Activated naive CD4-positive, alpha-beta T cell treated with anti-CD3 and anti-CD28 coated beads for 36 hours (primary cell): Measurements from ENCODE around the gene GP1BA. TPM values are rescaled to one million over a fixed set of nuclear protein-coding genes. Genes with fewer than 3 reads are reported as not detected.
A peak's percentile ranks its signal among the peaks of the same experiment; 100 is the strongest.
"Not testable (repeated sequence)": the region's sequence is repeated elsewhere in the genome, so short reads cannot be mapped to it uniquely, and the experiment has no call there.

ENCODE experiments used
- CTCF ChIA-PET: fragments of 350-600 bp; sonication (Branson Sonifier 250); formaldehyde crosslinking; loops from one replicate; lab custom pipeline; 2021; ENCODE audit warnings: antibody characterized with exemption; lab: Charles Lee
- DNase-seq: peaks from one replicate; pipeline ENCODE4 v3.0.0-alpha.2; 2020
- H3K27ac Mint-ChIP-seq: one replicate; pipeline ENCODE4 v1.8.0; 2021; ENCODE audit warnings: mild to moderate bottlenecking, mixed read lengths
- H3K27me3 Mint-ChIP-seq: one replicate; pipeline ENCODE4 v1.8.0; 2021; ENCODE audit warnings: low read depth, mixed read lengths
- H3K36me3 Mint-ChIP-seq: one replicate; pipeline ENCODE4 v1.8.0; 2021; ENCODE audit warnings: low read depth, mixed read lengths
- H3K4me1 Mint-ChIP-seq: one replicate; pipeline ENCODE4 v1.8.0; 2021; ENCODE audit warnings: low read depth, mixed read lengths
- H3K4me3 Mint-ChIP-seq: one replicate; pipeline ENCODE4 v1.8.0; 2021; ENCODE audit warnings: mild to moderate bottlenecking, moderate library complexity, mixed read lengths
- H3K9me3 Mint-ChIP-seq: one replicate; pipeline ENCODE4 v1.8.0; 2021; ENCODE audit warnings: mixed read lengths
- intact Hi-C: fragments of 100-400 bp; cut with micrococcal nuclease; formaldehyde crosslinking; loops from one replicate; pipeline ENCODE4 v1.15.1; 2023
- total RNA-seq, 2 experiments: library from RNA; stranded (reverse); gene quantifications; one replicate each; pipeline ENCODE4 v1.2.3, GENCODE V29; 2021

Gene GP1BA
- total RNA-seq, 2 experiments from 2014 or later: not detected

DNA sequence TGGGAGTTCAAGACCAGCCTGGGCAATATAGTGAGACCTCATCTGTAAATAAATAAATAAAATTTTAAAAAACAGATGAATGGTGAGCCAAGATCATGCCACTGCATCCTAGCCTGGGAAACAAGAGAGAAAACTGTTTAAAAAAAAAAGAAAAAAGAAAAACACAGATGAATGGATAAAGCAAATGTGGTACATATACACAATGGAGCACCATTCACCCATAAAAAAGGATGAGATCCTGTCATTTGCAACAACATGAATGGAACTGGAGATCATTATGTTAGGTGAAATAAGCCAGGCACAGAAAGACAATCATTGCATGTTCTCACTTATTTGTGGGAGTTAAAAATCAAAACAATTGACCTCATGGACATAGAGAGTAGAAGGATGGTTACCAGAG is 25.4 kb upstream of the GP1BA start:
- H3K27ac Mint-ChIP-seq, H3K4me3 Mint-ChIP-seq, H3K9me3 Mint-ChIP-seq, intact Hi-C loops, CTCF ChIA-PET, H3K36me3 Mint-ChIP-seq, DNase-seq, H3K27me3 Mint-ChIP-seq: not testable (repeated sequence)
- H3K4me1 Mint-ChIP-seq: peaks cover 17% of the 10 kb centered on the region

DNA sequence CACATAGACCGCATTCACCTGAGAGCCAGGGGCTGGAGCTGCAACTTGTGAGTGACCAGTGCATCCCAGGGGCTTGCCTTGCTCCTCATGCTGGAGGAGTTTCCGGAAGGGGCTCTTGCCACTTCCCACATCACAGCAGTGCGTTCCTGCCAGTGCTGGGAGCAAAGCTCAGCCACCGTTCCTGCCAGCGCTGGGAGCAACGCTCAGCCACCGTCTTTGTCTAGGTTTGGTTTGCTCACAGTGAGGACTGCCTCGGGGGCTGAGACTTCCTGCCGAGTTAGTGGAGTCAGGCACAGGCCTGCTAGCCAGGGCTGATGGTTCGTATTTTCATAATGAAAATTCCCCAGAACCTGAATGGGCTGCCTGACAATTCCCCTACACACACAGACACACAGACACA is 23.8 kb upstream of the GP1BA start:
- peak; percentile 34 for DNase-seq
- Mint-ChIP-seq H3K4me1 (peaks cover 4% of the 10 kb centered on the region), H3K27ac (no peak overlapping the region), H3K27me3 (no peaks in the 10 kb centered on the region), H3K4me3 (no peak overlapping the region), H3K9me3 (no peaks in the 10 kb centered on the region), H3K36me3 (no peaks in the 10 kb centered on the region)
- CTCF ChIA-PET: interaction anchor here (0.6 to 1.8 kb wide), 8 partner anchors 51 to 262 kb away, joined by 3 to 8 read pairs (median 4); partner anchors contain the start of gene SPAG7
- intact Hi-C loops: loop anchor here (2.0 kb wide), 1 partner anchor 32 kb away; the partner anchor contains the start of genes RNF167 and SLC25A11

DNA sequence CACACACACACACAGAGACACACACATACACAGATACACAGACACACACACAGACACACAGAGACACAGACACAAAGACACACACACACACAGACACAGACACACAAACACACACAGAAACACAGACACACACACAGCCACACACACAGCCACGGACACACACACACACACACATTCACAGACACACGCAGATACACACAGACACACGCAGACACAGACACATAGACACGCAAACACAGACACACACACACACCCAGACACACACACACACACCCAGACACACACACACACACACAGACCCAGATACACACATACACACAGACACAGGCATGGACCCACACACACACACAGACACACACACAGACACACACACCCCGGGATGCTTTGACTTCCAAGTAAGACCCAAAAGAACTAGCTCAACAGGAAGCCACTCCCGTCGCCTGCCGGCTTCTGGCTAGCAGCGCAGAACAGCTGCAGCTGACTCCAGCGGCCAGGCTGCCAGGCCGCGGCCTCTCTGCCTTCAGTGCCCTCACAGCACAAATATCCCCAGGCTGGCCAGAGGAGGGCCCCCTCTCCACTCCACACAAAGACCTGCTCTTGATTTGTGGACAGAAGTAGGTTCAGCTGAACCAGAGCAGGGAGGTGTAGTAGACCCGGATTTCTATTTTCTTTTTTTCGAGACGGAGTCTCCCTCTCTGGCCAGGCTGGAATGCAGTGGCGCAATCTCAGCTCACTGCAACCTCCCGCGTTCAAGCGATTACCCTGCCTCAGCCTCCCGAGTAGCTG is 23.2 kb upstream of the GP1BA start:
- Mint-ChIP-seq H3K4me3 (no peak overlapping the region), H3K9me3 (no peaks in the 10 kb centered on the region), H3K36me3 (no peaks in the 10 kb centered on the region), H3K27me3 (no peaks in the 10 kb centered on the region), H3K4me1 (no peaks in the 10 kb centered on the region), H3K27ac (no peak overlapping the region)
- intact Hi-C loops: loop anchor here (1.0 to 2.0 kb wide), 5 partner anchors 32 to 153 kb away; partner anchors contain the start of genes RNF167, SLC25A11 and SPAG7
- peak; percentile 90 for DNase-seq
- CTCF ChIA-PET: interaction anchor here (0.7 to 1.8 kb wide), 16 partner anchors 9 to 200 kb away, joined by 3 to 15 read pairs (median 3); partner anchors contain the start of genes C17orf107, RNF167, SLC25A11 and SPAG7

DNA sequence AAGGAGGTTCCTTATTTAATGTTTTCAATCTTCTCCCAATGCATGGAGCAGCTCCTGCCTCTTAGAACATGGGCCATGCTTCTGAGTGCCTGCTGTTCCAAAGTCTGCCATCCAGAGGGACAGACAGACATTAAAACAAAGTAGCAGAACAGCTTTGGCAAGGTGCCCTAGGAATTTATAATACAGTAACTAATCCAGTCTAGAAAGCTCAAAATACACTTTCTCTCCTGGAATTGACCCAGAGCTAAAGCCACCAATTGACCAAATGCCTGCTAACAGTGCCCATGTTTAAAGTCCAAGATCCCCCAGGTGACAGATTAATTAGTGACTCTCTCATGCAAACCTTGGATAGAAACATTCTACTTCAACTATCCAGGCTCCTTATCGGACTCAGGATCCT is 18.1 kb upstream of the GP1BA start:
- CTCF ChIA-PET: no interaction called here
- H3K9me3 Mint-ChIP-seq: no peaks in the 10 kb centered on the region
- no peak for DNase-seq
- H3K4me1 Mint-ChIP-seq: no peaks in the 10 kb centered on the region
- intact Hi-C loops: no loop called here
- H3K27ac Mint-ChIP-seq: no peak overlapping the region
- H3K27me3 Mint-ChIP-seq: no peaks in the 10 kb centered on the region
- no peaks in the 10 kb centered on the region for H3K36me3 Mint-ChIP-seq
- no peak overlapping the region for H3K4me3 Mint-ChIP-seq

DNA sequence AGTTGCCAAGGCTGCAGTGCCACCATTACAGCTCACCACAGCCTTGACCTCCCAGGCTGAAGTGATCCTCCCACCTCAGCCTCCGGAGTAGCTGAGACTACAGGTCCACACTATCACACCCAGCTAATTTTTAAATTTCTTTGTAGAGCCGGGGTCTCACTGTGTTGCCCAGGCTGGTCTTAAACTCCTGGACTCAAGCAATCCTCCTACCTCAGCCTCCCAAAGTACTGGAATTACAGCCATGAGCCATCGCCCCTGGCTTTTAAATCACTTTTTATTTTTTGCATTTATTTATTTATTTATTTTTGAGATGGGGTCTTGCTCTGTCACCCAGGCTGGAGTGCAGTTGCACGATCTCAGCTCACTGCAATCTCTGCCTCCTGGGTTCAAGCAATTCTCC is 17.5 kb upstream of the GP1BA start:
- H3K36me3 Mint-ChIP-seq, H3K4me1 Mint-ChIP-seq, H3K27ac Mint-ChIP-seq, CTCF ChIA-PET, intact Hi-C loops, DNase-seq, H3K4me3 Mint-ChIP-seq, H3K27me3 Mint-ChIP-seq, H3K9me3 Mint-ChIP-seq: not testable (repeated sequence)

DNA sequence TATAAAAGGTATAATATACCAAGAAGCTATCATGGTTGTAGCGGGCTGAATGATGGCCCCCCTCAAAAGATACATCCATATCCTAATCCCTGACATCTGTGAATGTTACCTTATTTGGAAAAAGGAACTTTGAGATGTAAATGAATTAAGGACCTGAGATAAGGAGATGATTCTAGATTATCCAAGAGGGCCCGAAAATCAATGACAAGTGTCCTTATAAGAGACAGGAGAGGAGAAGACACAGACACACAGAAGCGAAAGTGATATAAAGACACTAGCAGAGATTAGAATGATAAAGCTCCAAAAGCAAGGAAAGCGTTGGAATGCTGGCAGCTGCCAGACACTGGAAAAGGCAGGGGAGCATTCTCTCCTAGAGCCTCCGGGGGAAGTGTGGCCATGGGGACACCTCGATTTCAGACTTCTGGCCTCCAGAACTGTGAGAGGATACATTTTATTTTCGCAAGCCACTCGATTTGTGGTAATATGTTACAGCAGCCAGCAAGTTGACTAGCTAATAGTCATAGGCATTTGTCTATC is 12.5 kb upstream of the GP1BA start:
- Mint-ChIP-seq H3K9me3 (no peaks in the 10 kb centered on the region), H3K27ac (no peak overlapping the region), H3K27me3 (no peaks in the 10 kb centered on the region), H3K36me3 (no peaks in the 10 kb centered on the region), H3K4me3 (no peak overlapping the region), H3K4me1 (no peaks in the 10 kb centered on the region)
- CTCF ChIA-PET: no interaction called here
- intact Hi-C loops: no loop called here
- DNase-seq: no peak

DNA sequence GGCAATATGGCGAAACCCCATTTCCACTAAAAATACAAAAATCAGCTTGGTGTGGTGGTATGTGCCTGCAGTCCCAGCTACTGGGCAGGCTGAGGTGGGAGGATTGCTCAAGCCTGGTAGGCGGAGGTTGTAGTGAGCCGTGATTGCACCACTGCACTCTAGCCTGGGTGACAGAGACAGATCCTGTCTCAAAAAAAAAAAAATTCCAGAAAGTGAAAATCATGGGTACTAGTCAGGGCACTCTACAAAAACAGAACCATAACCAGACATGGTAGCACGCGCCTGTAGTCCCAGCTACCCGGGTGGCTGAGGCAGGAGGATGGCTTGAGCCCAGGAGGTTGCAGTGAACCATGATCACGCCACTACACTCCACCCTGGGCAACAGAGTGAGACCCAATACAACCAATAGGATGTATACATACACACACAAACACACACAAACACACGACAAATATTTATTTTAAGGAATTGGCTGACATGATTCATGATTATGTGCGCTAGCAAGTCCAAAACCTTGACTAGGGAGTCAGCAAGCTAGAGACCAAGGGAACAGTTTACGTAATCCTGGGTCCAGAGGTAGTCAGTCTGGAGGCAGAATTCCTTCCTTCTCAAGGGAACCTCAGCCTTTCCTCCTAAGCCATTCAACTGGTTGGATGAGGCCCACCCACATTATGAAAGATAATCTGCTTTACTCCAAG is 11.6 kb upstream of the GP1BA start:
- intact Hi-C loops: no loop called here
- no peaks in the 10 kb centered on the region for H3K27me3 Mint-ChIP-seq

DNA sequence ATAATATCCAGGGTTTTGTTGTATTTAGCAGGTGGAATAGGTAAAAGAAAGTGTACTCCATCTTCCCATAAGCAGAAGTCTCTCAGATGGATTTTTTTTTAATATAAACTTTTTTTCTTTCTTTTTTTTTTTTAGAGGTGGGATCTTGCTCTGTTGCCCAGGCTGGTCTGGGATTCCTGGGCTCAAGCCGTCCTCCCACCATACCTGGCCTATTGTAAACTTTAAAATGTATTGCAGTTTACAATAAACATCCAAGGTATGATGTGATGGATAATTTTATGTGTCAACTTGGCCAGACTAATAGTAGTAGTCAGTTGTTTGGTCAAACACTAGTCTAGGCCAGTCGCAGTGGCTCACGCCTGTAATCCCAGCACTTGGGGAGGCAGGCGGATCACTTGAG is 10.8 kb upstream of the GP1BA start:
- H3K4me1 Mint-ChIP-seq: no peaks in the 10 kb centered on the region
- no peaks in the 10 kb centered on the region for H3K27me3 Mint-ChIP-seq
- H3K4me3 Mint-ChIP-seq: no peak overlapping the region
- no peaks in the 10 kb centered on the region for H3K36me3 Mint-ChIP-seq
- intact Hi-C loops: no loop called here
- no peak for DNase-seq
- H3K9me3 Mint-ChIP-seq: no peaks in the 10 kb centered on the region
- no peak overlapping the region for H3K27ac Mint-ChIP-seq
- CTCF ChIA-PET: no interaction called here

More for the DNA sequence above, 11.6 kb upstream of the GP1BA start:
- no peaks in the 10 kb centered on the region for H3K4me1 Mint-ChIP-seq
- no peaks in the 10 kb centered on the region for H3K9me3 Mint-ChIP-seq
- no peaks in the 10 kb centered on the region for H3K36me3 Mint-ChIP-seq
- no peak for DNase-seq
- CTCF ChIA-PET: no interaction called here
- no peak overlapping the region for H3K4me3 Mint-ChIP-seq
- no peak overlapping the region for H3K27ac Mint-ChIP-seq

DNA sequence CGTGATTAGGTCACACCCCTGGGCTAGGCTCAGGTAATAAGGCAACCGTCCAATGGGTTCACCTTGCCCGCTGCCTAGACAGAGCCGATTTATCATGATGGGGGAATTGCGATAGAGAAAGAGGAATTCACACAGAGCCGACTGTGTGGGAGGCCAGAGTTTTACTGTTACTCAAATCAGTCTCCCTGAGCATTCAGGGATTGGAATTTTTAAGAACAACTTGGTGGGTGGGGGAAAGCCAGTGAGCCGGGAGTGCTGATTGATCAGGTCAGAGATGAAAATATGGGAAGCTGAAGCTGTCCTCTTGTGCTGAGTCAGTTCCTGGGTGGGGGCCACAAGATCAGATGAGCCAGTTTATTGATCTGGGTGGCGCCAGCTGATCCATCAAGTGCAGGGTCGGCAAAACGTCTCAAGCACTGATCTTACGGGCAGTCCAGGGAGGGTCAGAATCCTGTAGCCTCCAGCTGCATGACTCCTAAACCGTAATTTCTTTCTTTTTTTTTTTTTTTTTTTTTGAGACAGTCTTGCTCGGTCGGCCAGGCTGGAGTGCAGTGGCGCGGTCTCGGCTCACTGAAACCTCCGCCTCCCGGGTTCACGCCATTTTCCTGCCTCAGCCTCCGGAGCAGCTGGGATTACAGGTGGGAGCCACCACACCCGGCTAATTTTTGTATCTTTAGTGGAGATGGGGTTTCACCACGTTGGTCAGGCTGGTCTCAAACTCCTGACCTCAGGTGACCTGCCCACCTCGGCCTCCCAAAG is 5.3 kb upstream of the GP1BA start:
- H3K4me3 Mint-ChIP-seq, H3K27ac Mint-ChIP-seq: not testable (repeated sequence)
- CTCF ChIA-PET: interaction anchor here (0.7 kb wide), 1 partner anchor 86 kb away, joined by 5 read pairs; no protein-coding TSS in a partner anchor

DNA sequence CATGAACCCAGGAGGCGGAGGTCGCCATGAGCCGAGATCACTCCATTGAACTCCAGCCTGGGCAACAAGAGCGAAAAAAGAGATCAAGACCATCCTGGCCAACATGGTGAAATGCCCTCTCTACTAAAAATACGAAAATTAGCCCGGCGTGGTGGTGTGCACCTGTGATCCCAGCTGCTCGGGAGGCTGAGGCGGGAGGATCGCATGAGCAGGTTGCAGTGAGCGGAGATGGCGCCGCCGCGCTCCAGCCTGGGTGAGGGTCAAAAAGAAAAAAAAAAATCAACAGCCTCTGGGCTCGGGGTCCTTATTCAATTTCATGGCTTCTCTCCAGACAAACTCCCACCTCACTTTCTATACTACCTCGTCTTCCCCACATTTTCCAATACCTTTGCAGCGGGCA is 3.2 kb upstream of the GP1BA start:
- intact Hi-C loops: no loop called here
- Mint-ChIP-seq H3K4me1 (peaks cover 6% of the 10 kb centered on the region), H3K4me3 (no peak overlapping the region), H3K9me3 (no peaks in the 10 kb centered on the region), H3K36me3 (peaks cover 3% of the 10 kb centered on the region), H3K27ac (no peak overlapping the region), H3K27me3 (peaks cover 1% of the 10 kb centered on the region)
- CTCF ChIA-PET: no interaction called here
- no peak for DNase-seq

More for the DNA sequence above, 5.3 kb upstream of the GP1BA start:
- H3K4me1 Mint-ChIP-seq, H3K27me3 Mint-ChIP-seq, intact Hi-C loops, H3K36me3 Mint-ChIP-seq, DNase-seq, H3K9me3 Mint-ChIP-seq: not testable (repeated sequence)

DNA sequence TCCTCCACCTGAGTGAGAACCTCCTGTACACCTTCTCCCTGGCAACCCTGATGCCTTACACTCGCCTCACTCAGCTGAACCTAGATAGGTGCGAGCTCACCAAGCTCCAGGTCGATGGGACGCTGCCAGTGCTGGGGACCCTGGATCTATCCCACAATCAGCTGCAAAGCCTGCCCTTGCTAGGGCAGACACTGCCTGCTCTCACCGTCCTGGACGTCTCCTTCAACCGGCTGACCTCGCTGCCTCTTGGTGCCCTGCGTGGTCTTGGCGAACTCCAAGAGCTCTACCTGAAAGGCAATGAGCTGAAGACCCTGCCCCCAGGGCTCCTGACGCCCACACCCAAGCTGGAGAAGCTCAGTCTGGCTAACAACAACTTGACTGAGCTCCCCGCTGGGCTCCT is 679 bp downstream of the GP1BA start:
- no peaks in the 10 kb centered on the region for H3K9me3 Mint-ChIP-seq
- intact Hi-C loops: no loop called here
- no peak overlapping the region for H3K27ac Mint-ChIP-seq
- H3K36me3 Mint-ChIP-seq: peaks cover 13% of the 10 kb centered on the region
- CTCF ChIA-PET: no interaction called here
- peaks cover 2% of the 10 kb centered on the region for H3K27me3 Mint-ChIP-seq
- DNase-seq: no peak
- H3K4me3 Mint-ChIP-seq: no peak overlapping the region
- peaks cover 18% of the 10 kb centered on the region for H3K4me1 Mint-ChIP-seq

DNA sequence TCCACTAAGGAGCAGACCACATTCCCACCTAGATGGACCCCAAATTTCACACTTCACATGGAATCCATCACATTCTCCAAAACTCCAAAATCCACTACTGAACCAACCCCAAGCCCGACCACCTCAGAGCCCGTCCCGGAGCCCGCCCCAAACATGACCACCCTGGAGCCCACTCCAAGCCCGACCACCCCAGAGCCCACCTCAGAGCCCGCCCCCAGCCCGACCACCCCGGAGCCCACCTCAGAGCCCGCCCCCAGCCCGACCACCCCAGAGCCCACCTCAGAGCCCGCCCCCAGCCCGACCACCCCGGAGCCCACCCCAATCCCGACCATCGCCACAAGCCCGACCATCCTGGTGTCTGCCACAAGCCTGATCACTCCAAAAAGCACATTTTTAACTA is 1.6 kb downstream of the GP1BA start:
- intact Hi-C loops: no loop called here
- Mint-ChIP-seq H3K36me3 (peaks cover 19% of the 10 kb centered on the region), H3K27me3 (peaks cover 2% of the 10 kb centered on the region), H3K27ac (no peak overlapping the region), H3K4me3 (no peak overlapping the region), H3K9me3 (no peaks in the 10 kb centered on the region), H3K4me1 (peaks cover 26% of the 10 kb centered on the region)
- CTCF ChIA-PET: interaction anchor here (1.0 kb wide), 1 partner anchor 53 kb away, joined by 4 read pairs; the partner anchor contains the start of gene CAMTA2
- DNase-seq: no peak
